ENCODE measurements around the gene RAD23B. TPM values are rescaled to one million over a fixed set of nuclear protein-coding genes. Genes with fewer than 3 reads are reported as not detected.

RAD23B gene
- total RNA-seq, 1 donor from 2014 or later, result 134 TPM

DNA sequence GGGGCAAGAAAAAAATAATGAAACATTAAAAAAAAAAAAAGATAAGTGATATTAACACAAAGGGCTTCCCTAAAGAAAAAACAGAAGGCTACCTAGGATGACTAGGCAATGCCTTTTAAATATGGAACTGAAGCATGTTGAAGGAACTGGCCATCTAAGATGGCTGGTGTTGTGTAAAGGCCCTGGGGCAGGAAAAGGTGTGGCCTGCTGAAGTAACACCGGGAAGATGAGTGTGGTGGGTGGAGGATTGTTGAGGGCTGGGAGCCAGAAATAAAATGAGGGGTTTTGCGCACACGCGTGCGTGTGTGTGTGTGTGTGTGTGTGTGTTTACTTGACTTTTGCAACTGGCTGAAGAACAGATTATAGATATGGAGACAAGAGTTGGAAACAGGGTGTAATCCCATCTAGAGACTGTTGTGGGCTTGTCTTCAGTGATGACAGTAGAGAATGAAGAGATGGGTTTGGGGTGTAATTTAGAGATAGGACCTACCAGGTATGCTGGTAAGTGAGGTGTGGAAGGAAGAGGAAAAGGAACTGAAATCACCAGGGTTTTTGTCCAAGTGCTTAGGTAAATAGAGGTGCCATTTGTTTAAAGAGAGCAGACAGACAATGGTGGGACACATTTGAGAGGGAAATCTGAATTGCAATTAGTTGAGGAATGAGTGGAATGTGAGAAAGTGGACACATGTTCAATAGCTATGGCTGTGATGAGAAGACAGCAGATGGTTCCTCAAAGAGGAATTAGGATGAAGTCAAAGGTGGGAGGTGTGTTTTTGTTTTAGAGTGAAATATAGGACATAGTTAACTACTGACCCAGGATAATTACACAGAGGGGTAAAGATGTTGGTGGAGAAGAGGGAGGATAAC lies 33.9 kb downstream of the RAD23B start:
- Mint-ChIP-seq H3K27me3 (no peaks in the 10 kb centered on the region), H3K9me3 (no peaks in the 10 kb centered on the region), H3K27ac (peak overlapping the region; percentile 39), H3K4me1 (ENCODE audit: unreplicated experiment) (peaks cover 9% of the 10 kb centered on the region), H3K4me3 (no peak overlapping the region), H3K36me3 (peaks cover 55% of the 10 kb centered on the region)
- DNase-seq (ENCODE audit: extremely low spot score, unreplicated experiment), result no peak
- TF ChIP-seq, protein P1, sequence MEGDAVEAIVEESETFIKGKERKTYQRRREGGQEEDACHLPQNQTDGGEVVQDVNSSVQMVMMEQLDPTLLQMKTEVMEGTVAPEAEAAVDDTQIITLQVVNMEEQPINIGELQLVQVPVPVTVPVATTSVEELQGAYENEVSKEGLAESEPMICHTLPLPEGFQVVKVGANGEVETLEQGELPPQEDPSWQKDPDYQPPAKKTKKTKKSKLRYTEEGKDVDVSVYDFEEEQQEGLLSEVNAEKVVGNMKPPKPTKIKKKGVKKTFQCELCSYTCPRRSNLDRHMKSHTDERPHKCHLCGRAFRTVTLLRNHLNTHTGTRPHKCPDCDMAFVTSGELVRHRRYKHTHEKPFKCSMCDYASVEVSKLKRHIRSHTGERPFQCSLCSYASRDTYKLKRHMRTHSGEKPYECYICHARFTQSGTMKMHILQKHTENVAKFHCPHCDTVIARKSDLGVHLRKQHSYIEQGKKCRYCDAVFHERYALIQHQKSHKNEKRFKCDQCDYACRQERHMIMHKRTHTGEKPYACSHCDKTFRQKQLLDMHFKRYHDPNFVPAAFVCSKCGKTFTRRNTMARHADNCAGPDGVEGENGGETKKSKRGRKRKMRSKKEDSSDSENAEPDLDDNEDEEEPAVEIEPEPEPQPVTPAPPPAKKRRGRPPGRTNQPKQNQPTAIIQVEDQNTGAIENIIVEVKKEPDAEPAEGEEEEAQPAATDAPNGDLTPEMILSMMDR (conservative IDR thresholded peaks at IDR 0.05), result no peak

DNA sequence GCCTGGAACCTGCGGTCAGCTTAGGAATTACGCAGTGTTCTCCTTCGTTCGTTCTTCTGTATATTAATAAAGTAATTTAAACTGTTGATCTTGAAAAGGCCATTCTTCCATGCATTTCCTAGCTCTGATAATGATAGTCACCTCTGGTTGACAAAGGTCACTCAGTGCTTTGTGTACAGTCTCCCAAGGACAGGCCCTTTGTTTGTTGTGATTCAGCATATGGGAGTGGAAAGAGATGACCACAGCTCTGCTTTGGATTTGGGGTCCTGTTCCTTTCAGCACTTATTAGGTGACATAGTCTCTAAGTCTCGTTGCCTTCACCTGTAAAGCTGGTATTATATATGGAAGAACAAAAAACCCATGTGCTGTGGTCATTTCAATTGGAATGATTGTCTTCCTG lies 39.6 kb downstream of the RAD23B start:
- Mint-ChIP-seq H3K36me3 (peaks cover 63% of the 10 kb centered on the region), H3K4me1 (ENCODE audit: unreplicated experiment) (no peaks in the 10 kb centered on the region), H3K27me3 (no peaks in the 10 kb centered on the region), H3K27ac (no peak overlapping the region), H3K9me3 (peaks cover 5% of the 10 kb centered on the region), H3K4me3 (no peak overlapping the region)
- no peak for DNase-seq (ENCODE audit: extremely low spot score, unreplicated experiment)
- TF ChIP-seq, protein P1 (conservative IDR thresholded peaks at IDR 0.05), result no peak

DNA sequence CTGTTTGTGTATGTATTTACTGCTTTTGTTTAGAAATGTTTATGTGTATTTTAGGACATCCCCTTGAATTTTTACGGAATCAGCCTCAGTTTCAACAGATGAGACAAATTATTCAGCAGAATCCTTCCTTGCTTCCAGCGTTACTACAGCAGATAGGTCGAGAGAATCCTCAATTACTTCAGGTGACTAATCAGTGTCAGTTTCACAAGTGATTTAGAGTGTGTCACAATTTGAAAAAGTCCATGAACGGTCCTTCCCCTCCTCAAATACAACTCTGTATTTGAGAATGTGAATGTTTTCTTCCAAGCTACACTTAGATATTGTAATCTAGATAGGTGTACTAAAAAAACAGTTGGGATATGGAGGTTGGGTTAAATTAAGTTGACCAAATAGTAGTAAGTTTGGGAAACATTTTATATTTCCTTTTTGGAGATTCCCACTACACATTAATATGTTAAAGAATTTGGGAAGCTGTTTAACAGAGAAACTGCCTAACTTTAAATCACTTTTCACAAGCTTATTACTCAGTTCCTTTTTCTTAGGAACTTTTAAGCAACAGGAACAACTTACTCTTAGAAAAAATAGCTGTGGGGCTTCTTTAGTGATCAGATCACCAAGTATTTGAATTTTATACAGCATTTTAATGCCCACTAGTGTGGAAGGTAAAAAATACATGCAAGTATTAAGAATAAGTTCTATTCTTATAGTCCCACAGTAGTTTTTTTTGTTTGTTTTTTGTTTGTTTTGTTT lies 40.9 kb downstream of the RAD23B start:
- H3K36me3 Mint-ChIP-seq, result peaks cover 61% of the 10 kb centered on the region
- no peak overlapping the region for H3K4me3 Mint-ChIP-seq
- H3K4me1 Mint-ChIP-seq (ENCODE audit: unreplicated experiment), result no peaks in the 10 kb centered on the region
- no peak for DNase-seq (ENCODE audit: extremely low spot score, unreplicated experiment)
- H3K9me3 Mint-ChIP-seq, result peaks cover 5% of the 10 kb centered on the region
- H3K27me3 Mint-ChIP-seq, result no peaks in the 10 kb centered on the region
- TF ChIP-seq, protein P1 (conservative IDR thresholded peaks at IDR 0.05), result no peak
- H3K27ac Mint-ChIP-seq, result no peak overlapping the region

DNA sequence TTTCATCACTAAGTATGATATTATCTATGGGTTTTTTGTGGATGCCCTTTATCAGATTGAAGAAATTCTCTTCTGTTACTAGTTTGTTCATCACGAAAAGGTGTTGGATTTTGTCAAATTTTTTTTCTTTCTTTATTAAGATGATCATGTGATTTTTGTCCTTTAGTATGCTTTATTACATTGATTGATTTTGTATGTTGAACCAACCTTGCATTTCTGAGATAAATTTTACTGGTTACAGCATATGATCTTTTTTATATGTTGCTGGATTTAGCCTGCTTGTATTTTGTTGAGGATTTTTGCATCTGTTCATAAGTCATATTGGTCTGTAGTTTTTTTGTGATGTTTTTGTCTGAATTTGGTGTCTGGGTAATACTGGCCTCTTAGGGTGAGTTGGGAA lies 42.8 kb downstream of the RAD23B start:
- Mint-ChIP-seq H3K36me3 (peaks cover 61% of the 10 kb centered on the region), H3K4me1 (ENCODE audit: unreplicated experiment) (no peaks in the 10 kb centered on the region), H3K27ac (peak overlapping the region; percentile 42), H3K27me3 (no peaks in the 10 kb centered on the region), H3K4me3 (peak overlapping the region; percentile 45), H3K9me3 (peaks cover 5% of the 10 kb centered on the region)
- TF ChIP-seq, protein P1 (conservative IDR thresholded peaks at IDR 0.05), result no peak
- no peak for DNase-seq (ENCODE audit: extremely low spot score, unreplicated experiment)

DNA sequence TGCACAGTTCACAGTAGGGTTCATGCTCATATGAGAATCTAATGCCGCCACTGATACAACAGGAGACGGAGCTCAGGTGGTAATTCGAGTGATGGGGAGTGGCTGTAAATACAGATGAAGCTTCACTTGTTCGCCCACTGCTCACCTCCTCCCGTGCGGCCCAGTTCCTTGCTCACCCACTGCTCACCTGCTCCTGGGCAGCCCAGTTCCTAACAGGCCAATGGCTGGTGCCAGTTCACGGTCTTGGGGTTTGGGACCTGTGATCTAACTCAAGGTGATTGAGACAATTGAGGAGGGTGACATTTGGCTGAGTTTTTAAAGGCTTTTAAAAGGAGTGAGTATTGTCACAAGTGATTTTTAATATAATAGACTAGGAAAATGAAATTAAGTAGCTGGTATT lies 45.4 kb downstream of the RAD23B start:
- Mint-ChIP-seq H3K27me3 (no peaks in the 10 kb centered on the region), H3K36me3 (peaks cover 73% of the 10 kb centered on the region), H3K4me1 (ENCODE audit: unreplicated experiment) (no peaks in the 10 kb centered on the region), H3K27ac (no peak overlapping the region), H3K4me3 (no peak overlapping the region), H3K9me3 (peaks cover 5% of the 10 kb centered on the region)
- TF ChIP-seq, protein P1 (conservative IDR thresholded peaks at IDR 0.05), result no peak
- no peak for DNase-seq (ENCODE audit: extremely low spot score, unreplicated experiment)

Measured in type B pancreatic cell (in vitro differentiated cells).